ENCODE results near the gene ACAP2.

The ACAP2 gene

GRCh38 chr3:195285372-195285771 lies 157.4 kb downstream of the ACAP2 start:
- DNase-seq (ENCODE audit: low read depth): no peak

GRCh38 chr3:195284842-195285241 lies 158.0 kb downstream of the ACAP2 start:
- DNase-seq (ENCODE audit: low read depth): no peak

GRCh38 chr3:195282961-195283360 lies 159.9 kb downstream of the ACAP2 start:
- DNase-seq (ENCODE audit: low read depth): no peak

GRCh38 chr3:195274259-195274966 lies 168.4 kb downstream of the ACAP2 start:
- no peak for DNase-seq (ENCODE audit: low read depth)

- DNase-seq (ENCODE audit: low read depth): peak; percentile 87
These were observed 171.2 kb downstream of the ACAP2 start for GRCh38 chr3:195271410-195272243.

- DNase-seq (ENCODE audit: low read depth): peak; percentile 90
These were observed 171.9 kb downstream of the ACAP2 start, which contains the start of gene XXYLT1 for GRCh38 chr3:195270817-195271409. Gene XXYLT1, minus strand, starts transcription at chr3:195271159. Its CDS starts 101 bp downstream, at chr3:195271058.

- peak; percentile 57 for DNase-seq (ENCODE audit: low read depth)
These were observed 172.6 kb downstream of the ACAP2 start for GRCh38 chr3:195270079-195270816.

- no peak for DNase-seq (ENCODE audit: low read depth)
These were observed 173.3 kb downstream of the ACAP2 start for GRCh38 chr3:195269375-195270078.

GRCh38 chr3:195268576-195269309 lies 174.1 kb downstream of the ACAP2 start:
- no peak for DNase-seq (ENCODE audit: low read depth)

GRCh38 chr3:195267096-195267495 lies 175.7 kb downstream of the ACAP2 start:
- DNase-seq (ENCODE audit: low read depth): no peak

GRCh38 chr3:195266428-195266827 lies 176.4 kb downstream of the ACAP2 start:
- DNase-seq (ENCODE audit: low read depth): no peak

GRCh38 chr3:195265363-195265976 lies 177.3 kb downstream of the ACAP2 start:
- no peak for DNase-seq (ENCODE audit: low read depth)

GRCh38 chr3:195263925-195264600 lies 178.8 kb downstream of the ACAP2 start:
- no peak for DNase-seq (ENCODE audit: low read depth)

GRCh38 chr3:195263193-195263924 lies 179.5 kb downstream of the ACAP2 start:
- DNase-seq (ENCODE audit: low read depth): peak; percentile 24

GRCh38 chr3:195261925-195262324 lies 180.9 kb downstream of the ACAP2 start:
- no peak for DNase-seq (ENCODE audit: low read depth)

- peak; percentile 35 for DNase-seq (ENCODE audit: low read depth)
These were observed 182.4 kb downstream of the ACAP2 start for GRCh38 chr3:195260280-195260905.

GRCh38 chr3:195259475-195260279 lies 183.1 kb downstream of the ACAP2 start:
- peak; percentile 96 for DNase-seq (ENCODE audit: low read depth)

GRCh38 chr3:195259154-195259474 lies 183.7 kb downstream of the ACAP2 start:
- no peak for DNase-seq (ENCODE audit: low read depth)
